MM.1S (cell line): ENCODE data around the gene METTL9.

Source experiments
- DNase-seq: peaks from one replicate; pipeline ENCODE4 v3.0.0-alpha.2; 2015
- H2AFZ ChIP-seq: fragments of 300-600 bp; sonication (generic); 2 replicates; pipeline ENCODE4 v1.6.0; 2016; ENCODE audit warnings: antibody characterized with exemption, low read length
- H3F3A ChIP-seq: fragments of 300-600 bp; sonication (generic); 2 replicates; pipeline ENCODE4 v1.6.1; 2016; ENCODE audit warnings: mild to moderate bottlenecking, antibody characterized with exemption, low read length, moderate library complexity, mixed read lengths; ENCODE audit not compliant: insufficient read depth
- H3K27ac ChIP-seq: fragments of 300-600 bp; sonication (generic); 2 replicates; pipeline ENCODE4 v1.5.1; 2016; ENCODE audit warnings: mild to moderate bottlenecking, low read length
- H3K27me3 ChIP-seq: fragments of 300-600 bp; sonication (generic); replicated peaks from 2 replicates; pipeline ENCODE4 v1.6.0; 2016; ENCODE audit warnings: low read length; ENCODE audit not compliant: insufficient read depth
- H3K36me3 ChIP-seq: fragments of 300-600 bp; sonication (generic); replicated peaks from 2 replicates; pipeline ENCODE4 v1.6.1; 2016; ENCODE audit warnings: mild to moderate bottlenecking, low read length, mixed read lengths; ENCODE audit not compliant: insufficient read depth
- H3K4me1 ChIP-seq: fragments of 300-600 bp; sonication (generic); 2 replicates; pipeline ENCODE4 v1.6.1; 2016; ENCODE audit warnings: low read length, mixed read lengths
- H3K4me2 ChIP-seq: fragments of 300-600 bp; sonication (generic); 2 replicates; pipeline ENCODE4 v1.6.0; 2016; ENCODE audit warnings: low read depth, low read length
- H3K4me3 ChIP-seq: fragments of 300-600 bp; sonication (generic); 2 replicates; pipeline ENCODE4 v1.5.1; 2016; ENCODE audit warnings: low read length, mixed read lengths
- H3K79me2 ChIP-seq: fragments of 300-600 bp; sonication (generic); 2 replicates; pipeline ENCODE4 v1.6.1; 2016; ENCODE audit warnings: mixed run types, low read length, mixed read lengths
- H3K9ac ChIP-seq: fragments of 300-600 bp; sonication (generic); 2 replicates; pipeline ENCODE4 v1.6.1; 2016; ENCODE audit warnings: low read length, mixed read lengths
- H3K9me2 ChIP-seq: fragments of 300-600 bp; sonication (generic); replicated peaks from 2 replicates; pipeline ENCODE4 v1.6.1; 2016; ENCODE audit warnings: mild to moderate bottlenecking, low read length, mixed read lengths; ENCODE audit not compliant: insufficient read depth
- H3K9me3 ChIP-seq: fragments of 300-600 bp; sonication (generic); replicated peaks from 2 replicates; pipeline ENCODE4 v1.6.1; 2016; ENCODE audit warnings: mild to moderate bottlenecking, low read length, mixed read lengths; ENCODE audit not compliant: insufficient read depth
- H4K20me1 ChIP-seq: fragments of 300-600 bp; sonication (generic); 2 replicates; pipeline ENCODE4 v1.6.1; 2016; ENCODE audit warnings: mild to moderate bottlenecking, low read length, moderate library complexity, mixed read lengths; ENCODE audit not compliant: insufficient read depth
- EZH2 ChIP-seq: fragments of 300-600 bp; sonication (generic); optimal IDR thresholded peaks from 2 replicates; pipeline ENCODE3; 2017; ENCODE audit warnings: low read depth, mild to moderate bottlenecking, antibody characterized with exemption, low read length, mixed read lengths
- EZH2phosphoT487 ChIP-seq: fragments of 300-600 bp; sonication (generic); IDR thresholded peaks from 2 replicates; pipeline ENCODE4 v1.6.1; 2018; ENCODE audit warnings: antibody characterized with exemption, low read length
- TF ChIP-seq, protein P1 (sequence below): fragments of 300-600 bp; sonication (generic); IDR thresholded peaks from 2 replicates; pipeline ENCODE4 v1.5.1; 2016; ENCODE audit warnings: antibody characterized with exemption, low read length, mixed read lengths

METTL9 gene

GRCh38 chr16:21642861-21643260 lies 43.5 kb downstream of the METTL9 start:
- H3K9me3 ChIP-seq: no peaks in the 10 kb centered on the region
- TF ChIP-seq EZH2: no peak
- no peak overlapping the region for H3K4me2 ChIP-seq
- H3K4me1 ChIP-seq: peaks cover 20% of the 10 kb centered on the region
- no peaks in the 10 kb centered on the region for H3K9me2 ChIP-seq
- H3K4me3 ChIP-seq: no peak overlapping the region
- H4K20me1 ChIP-seq: no peaks in the 10 kb centered on the region
- H3K79me2 ChIP-seq: peaks cover 26% of the 10 kb centered on the region
- no peak overlapping the region for H2AFZ ChIP-seq
- no peaks in the 10 kb centered on the region for H3K27me3 ChIP-seq
- no peak overlapping the region for H3K9ac ChIP-seq
- no peak for DNase-seq
- peaks cover 12% of the 10 kb centered on the region for H3F3A ChIP-seq
- H3K36me3 ChIP-seq: no peaks in the 10 kb centered on the region
- H3K27ac ChIP-seq: no peak overlapping the region

- H3K4me2 ChIP-seq: no peak overlapping the region
- H3K27ac ChIP-seq: no peak overlapping the region
Measured at GRCh38 chr16:21643785-21644184, 44.4 kb downstream of the METTL9 start.

GRCh38 chr16:21644674-21645073 lies 45.3 kb downstream of the METTL9 start:
- H3K4me1 ChIP-seq: peaks cover 20% of the 10 kb centered on the region
- peaks cover 12% of the 10 kb centered on the region for H3F3A ChIP-seq
- H3K4me2 ChIP-seq: peak overlapping the region; percentile 85
- H3K79me2 ChIP-seq: peaks cover 33% of the 10 kb centered on the region
- TF ChIP-seq EZH2 (no peak), EZH2phosphoT487 (no peak)
- TF ChIP-seq, protein P1, sequence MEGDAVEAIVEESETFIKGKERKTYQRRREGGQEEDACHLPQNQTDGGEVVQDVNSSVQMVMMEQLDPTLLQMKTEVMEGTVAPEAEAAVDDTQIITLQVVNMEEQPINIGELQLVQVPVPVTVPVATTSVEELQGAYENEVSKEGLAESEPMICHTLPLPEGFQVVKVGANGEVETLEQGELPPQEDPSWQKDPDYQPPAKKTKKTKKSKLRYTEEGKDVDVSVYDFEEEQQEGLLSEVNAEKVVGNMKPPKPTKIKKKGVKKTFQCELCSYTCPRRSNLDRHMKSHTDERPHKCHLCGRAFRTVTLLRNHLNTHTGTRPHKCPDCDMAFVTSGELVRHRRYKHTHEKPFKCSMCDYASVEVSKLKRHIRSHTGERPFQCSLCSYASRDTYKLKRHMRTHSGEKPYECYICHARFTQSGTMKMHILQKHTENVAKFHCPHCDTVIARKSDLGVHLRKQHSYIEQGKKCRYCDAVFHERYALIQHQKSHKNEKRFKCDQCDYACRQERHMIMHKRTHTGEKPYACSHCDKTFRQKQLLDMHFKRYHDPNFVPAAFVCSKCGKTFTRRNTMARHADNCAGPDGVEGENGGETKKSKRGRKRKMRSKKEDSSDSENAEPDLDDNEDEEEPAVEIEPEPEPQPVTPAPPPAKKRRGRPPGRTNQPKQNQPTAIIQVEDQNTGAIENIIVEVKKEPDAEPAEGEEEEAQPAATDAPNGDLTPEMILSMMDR: no peak
- DNase-seq: no peak
- no peaks in the 10 kb centered on the region for H3K36me3 ChIP-seq
- H3K9ac ChIP-seq: no peak overlapping the region
- no peaks in the 10 kb centered on the region for H3K27me3 ChIP-seq
- no peaks in the 10 kb centered on the region for H3K9me3 ChIP-seq
- no peaks in the 10 kb centered on the region for H3K9me2 ChIP-seq
- H2AFZ ChIP-seq: no peak overlapping the region
- H3K4me3 ChIP-seq: peak overlapping the region; percentile 34
- H3K27ac ChIP-seq: peak overlapping the region; percentile 24; the same call in 1 of the 2 replicates
- no peaks in the 10 kb centered on the region for H4K20me1 ChIP-seq

More at GRCh38 chr16:21643785-21644184, 44.4 kb downstream of the METTL9 start:
- Histone ChIP-seq H3K36me3 (no peaks in the 10 kb centered on the region), H3K9me3 (no peaks in the 10 kb centered on the region), H3K4me1 (peaks cover 20% of the 10 kb centered on the region), H3K9ac (no peak overlapping the region), H4K20me1 (no peaks in the 10 kb centered on the region), H2AFZ (no peak overlapping the region), H3K79me2 (peaks cover 33% of the 10 kb centered on the region), H3K27me3 (no peaks in the 10 kb centered on the region), H3F3A (peaks cover 12% of the 10 kb centered on the region), H3K4me3 (no peak overlapping the region), H3K9me2 (no peaks in the 10 kb centered on the region)
- no peak for DNase-seq
- no peak for TF ChIP-seq EZH2
- TF ChIP-seq, protein P1: no peak
- TF ChIP-seq EZH2phosphoT487: no peak

DNA sequence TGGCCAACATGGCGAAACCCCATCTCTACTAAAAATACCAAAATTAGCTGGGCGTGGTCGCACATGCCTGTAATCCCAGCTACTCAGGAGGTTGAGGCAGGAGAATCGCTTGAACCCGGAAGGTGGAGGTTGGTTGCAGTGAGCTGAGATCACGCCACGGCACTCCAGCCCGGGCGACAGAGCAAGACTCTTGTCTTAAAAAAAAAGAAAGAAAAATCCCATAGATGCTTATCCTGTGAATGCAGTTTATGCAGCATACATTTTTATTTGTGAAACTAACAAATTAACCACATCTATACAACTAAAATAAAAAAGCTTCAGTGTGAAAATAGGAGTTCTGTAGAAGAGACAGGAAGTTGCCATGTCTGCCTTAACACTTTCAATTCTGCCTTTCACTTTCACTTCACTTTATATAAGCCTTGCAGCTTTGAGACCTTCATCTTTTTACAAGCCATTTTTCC lies 45.9 kb downstream of the METTL9 start:
- no peaks in the 10 kb centered on the region for H3K9me2 ChIP-seq
- peaks cover 33% of the 10 kb centered on the region for H3K79me2 ChIP-seq
- H4K20me1 ChIP-seq: no peaks in the 10 kb centered on the region
- no peak overlapping the region for H3K9ac ChIP-seq
- H3K4me3 ChIP-seq: peak overlapping the region; percentile 34
- H2AFZ ChIP-seq: no peak overlapping the region
- H3K4me2 ChIP-seq: peak overlapping the region; percentile 85
- H3K9me3 ChIP-seq: no peaks in the 10 kb centered on the region
- H3K4me1 ChIP-seq: peaks cover 20% of the 10 kb centered on the region
- no peaks in the 10 kb centered on the region for H3K36me3 ChIP-seq
- H3K27me3 ChIP-seq: no peaks in the 10 kb centered on the region
- peaks cover 12% of the 10 kb centered on the region for H3F3A ChIP-seq
- H3K27ac ChIP-seq: peak overlapping the region; percentile 24; the same call in 1 of the 2 replicates
- TF ChIP-seq EZH2phosphoT487 (no peak), EZH2 (no peak)
- TF ChIP-seq, protein P1: no peak
- peak; percentile 79 for DNase-seq
